Kidney epithelial cell (primary cell): ENCODE data around the gene HOXB8. TPM values are rescaled to one million over a fixed set of nuclear protein-coding genes. Genes with fewer than 3 reads are reported as not detected.

Experiments
- DNase-seq: peaks from one replicate; pipeline ENCODE4 v3.0.0-alpha.2; 2010; ENCODE audit warnings: low read depth
- H3K27me3 ChIP-seq: 2 replicates; pipeline ENCODE4 v1.6.0; 2011; ENCODE audit warnings: low read length; ENCODE audit not compliant: control insufficient read depth, insufficient read depth
- H3K36me3 ChIP-seq: 2 replicates; pipeline ENCODE4 v1.5.1; 2011; ENCODE audit warnings: low read length; ENCODE audit not compliant: control insufficient read depth, insufficient read depth
- H3K4me3 ChIP-seq: 2 replicates; pipeline ENCODE4 v1.5.1; 2011; ENCODE audit warnings: low read depth, mild to moderate bottlenecking, control low read depth, low read length
- total RNA-seq: library from RNA; depleted of rRNA; stranded (reverse); fragments of >200 nt; gene quantifications from 2 replicates; pipeline ENCODE4 v1.2.3, GENCODE V29; 2015
- TF ChIP-seq, protein P1 (sequence below): IDR thresholded peaks from 2 replicates; pipeline ENCODE4 v1.5.1; 2011; ENCODE audit warnings: mild to moderate bottlenecking, moderate library complexity, low read length, control low read depth, inconsistent platforms; ENCODE audit not compliant: insufficient read depth, poor library complexity, severe bottlenecking

Gene HOXB8
- total RNA-seq, 1 donor from 2014 or later, result 7.5 TPM

GRCh38 chr17:48629411-48629759, 14.3 kb upstream of the HOXB8 start:
- Histone ChIP-seq H3K4me3 (no peak overlapping the region), H3K36me3 (no peaks in the 10 kb centered on the region), H3K27me3 (no peaks in the 10 kb centered on the region)
- no peak for DNase-seq
- TF ChIP-seq, protein P1, sequence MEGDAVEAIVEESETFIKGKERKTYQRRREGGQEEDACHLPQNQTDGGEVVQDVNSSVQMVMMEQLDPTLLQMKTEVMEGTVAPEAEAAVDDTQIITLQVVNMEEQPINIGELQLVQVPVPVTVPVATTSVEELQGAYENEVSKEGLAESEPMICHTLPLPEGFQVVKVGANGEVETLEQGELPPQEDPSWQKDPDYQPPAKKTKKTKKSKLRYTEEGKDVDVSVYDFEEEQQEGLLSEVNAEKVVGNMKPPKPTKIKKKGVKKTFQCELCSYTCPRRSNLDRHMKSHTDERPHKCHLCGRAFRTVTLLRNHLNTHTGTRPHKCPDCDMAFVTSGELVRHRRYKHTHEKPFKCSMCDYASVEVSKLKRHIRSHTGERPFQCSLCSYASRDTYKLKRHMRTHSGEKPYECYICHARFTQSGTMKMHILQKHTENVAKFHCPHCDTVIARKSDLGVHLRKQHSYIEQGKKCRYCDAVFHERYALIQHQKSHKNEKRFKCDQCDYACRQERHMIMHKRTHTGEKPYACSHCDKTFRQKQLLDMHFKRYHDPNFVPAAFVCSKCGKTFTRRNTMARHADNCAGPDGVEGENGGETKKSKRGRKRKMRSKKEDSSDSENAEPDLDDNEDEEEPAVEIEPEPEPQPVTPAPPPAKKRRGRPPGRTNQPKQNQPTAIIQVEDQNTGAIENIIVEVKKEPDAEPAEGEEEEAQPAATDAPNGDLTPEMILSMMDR, result no peak

DNA sequence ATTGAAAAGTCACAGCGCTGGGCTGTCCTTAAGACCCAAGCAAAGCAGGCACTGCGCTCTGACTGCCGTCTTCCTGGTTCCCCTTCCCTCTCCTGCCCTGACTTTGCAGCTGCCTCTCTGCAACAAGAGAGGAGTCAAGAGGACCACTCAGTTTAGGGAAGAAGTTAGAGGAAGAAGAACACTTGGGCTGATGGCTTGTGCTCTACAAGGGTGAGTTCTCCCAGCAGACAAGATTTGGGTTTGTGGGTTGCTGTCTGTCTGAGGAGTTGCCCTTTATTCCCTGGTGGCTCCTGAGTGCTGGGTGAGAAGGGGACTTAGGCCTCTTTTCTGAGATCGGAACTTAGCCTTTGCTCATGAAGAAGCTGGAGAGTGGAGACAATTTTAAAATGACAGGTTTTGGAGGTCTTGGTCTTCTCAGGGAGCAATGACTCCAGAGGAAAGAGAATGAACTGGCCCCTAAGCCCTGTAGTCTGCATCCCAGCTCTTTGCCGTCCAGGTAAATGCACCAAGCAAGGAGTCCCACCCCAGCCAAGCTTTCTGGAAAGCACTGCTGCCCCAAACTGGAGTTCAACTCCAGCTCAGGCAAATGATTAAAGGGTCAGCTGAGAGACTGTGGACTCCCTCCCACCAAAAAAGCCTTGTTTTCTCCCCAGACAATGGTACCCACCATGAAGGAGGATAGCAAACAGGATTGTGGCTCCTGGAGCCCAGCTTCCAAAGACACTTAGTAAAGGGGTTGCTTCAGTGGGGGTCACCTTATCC, 13.7 kb upstream of the HOXB8 start:
- H3K27me3 ChIP-seq, result no peaks in the 10 kb centered on the region
- TF ChIP-seq, protein P1, result no peak

GRCh38 chr17:48627623-48628521, 12.8 kb upstream of the HOXB8 start:
- no peak overlapping the region for H3K4me3 ChIP-seq
- TF ChIP-seq, protein P1, result no peak
- no peaks in the 10 kb centered on the region for H3K27me3 ChIP-seq
- no peaks in the 10 kb centered on the region for H3K36me3 ChIP-seq
- DNase-seq, result no peak

More for the DNA sequence above, 13.7 kb upstream of the HOXB8 start:
- no peak for DNase-seq
- no peak overlapping the region for H3K4me3 ChIP-seq
- H3K36me3 ChIP-seq, result no peaks in the 10 kb centered on the region

GRCh38 chr17:48627118-48627597, 12.1 kb upstream of the HOXB8 start:
- peak overlapping the region; percentile 88 for H3K4me3 ChIP-seq
- H3K27me3 ChIP-seq, result no peaks in the 10 kb centered on the region
- no peak for DNase-seq
- H3K36me3 ChIP-seq, result no peaks in the 10 kb centered on the region
- TF ChIP-seq, protein P1, result no peak

DNA sequence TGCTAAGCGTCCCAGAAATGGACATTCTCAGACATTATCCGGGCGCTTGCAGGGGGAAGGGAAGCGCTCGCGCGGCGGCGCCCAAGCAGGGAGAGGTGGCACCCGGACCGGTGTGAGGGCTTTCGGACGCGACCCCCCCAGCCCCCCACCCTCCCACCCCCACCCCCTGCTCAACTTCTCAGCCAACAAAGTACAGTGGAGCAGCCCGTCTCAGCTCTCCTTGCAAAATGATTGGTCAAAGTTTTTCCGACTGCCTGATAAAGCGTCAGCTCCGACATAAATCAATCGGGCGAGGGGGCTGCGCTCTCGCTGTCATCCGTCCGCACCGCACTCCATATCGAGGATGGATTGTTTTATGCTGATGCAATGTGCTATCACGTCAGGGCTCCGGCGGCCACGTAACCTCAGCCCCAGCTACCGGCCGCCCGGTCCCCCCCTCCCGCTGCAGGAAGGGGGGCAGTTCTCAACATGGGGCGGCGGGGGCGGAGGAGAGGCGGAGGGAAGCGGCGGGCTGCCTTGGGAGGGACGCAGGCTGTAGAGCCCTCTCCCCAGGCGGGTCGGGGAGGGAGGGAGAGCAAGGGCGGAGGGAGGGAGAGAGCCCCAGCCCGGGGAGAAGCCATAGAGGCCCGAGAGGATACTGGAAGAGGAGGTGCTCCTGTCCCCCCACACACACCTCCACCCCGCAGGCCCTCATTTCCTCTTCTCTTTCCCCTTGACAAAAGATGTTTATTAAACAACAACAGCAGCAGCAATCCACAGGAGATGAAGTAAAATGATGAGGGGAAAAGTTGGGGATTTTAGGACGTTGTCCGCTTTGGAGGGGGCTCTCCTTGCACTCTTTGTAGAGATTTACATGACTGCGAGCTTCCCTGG, 11.4 kb upstream of the HOXB8 start, which contains the start of gene HOXB9:
TSS of gene HOXB9 (minus strand) at position 114 of the 873 bp plus-strand sequence. CDS start at position 25, 89 bp downstream.
- H3K36me3 ChIP-seq, result no peaks in the 10 kb centered on the region
- DNase-seq, result peak; percentile 83
- peak within 1 kb of the TSS; percentile 88 for H3K4me3 ChIP-seq
- no peaks in the 10 kb centered on the region for H3K27me3 ChIP-seq
- TF ChIP-seq, protein P1, result no peak
